GM10266 (cell line): ENCODE measurements around the gene EIPR1.

Source experiments
- DNase-seq: peaks from one replicate; pipeline ENCODE4 v3.0.0; 2012; ENCODE audit errors: extremely low spot score
- TF ChIP-seq, protein P1 (sequence below): IDR thresholded peaks from 2 replicates; pipeline ENCODE4 v1.5.1; 2012; ENCODE audit warnings: mild to moderate bottlenecking, low read depth; ENCODE audit not compliant: control insufficient read depth, insufficient read depth; ENCODE audit errors: missing control alignments

EIPR1 gene

DNA sequence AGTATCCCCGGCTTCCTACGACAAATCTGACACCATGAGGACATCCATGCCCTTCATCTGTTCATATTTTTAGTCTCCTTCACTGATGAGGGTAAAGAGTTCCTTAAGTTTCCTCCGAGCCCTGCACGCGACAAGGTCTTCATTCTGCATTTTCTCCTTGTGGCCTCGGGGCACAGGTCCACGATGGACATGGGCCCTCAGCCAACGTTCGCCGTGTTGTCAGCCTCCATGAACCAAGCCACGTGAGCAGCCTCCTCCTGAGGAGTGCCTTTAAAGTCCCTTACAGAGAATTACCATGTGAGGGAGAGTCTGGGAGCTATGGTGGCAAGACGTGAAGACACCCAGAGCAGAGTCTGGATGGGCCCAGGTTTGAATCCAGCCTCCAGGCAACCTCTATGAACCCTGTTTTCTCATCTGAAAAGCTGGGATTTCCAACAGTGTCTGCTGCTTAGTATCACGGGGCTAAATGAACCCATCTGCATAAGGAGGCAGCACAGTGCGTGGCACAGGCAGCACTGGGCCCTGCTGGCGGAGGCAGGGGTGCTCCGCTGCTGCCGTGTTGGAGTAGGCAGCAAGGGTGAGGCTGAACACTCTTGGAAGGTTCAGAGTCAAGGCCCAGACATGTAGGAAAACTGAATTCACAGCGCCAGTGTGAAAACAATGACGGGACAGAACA, 54.1 kb downstream of the EIPR1 start:
- no peak for DNase-seq
- TF ChIP-seq, protein P1, sequence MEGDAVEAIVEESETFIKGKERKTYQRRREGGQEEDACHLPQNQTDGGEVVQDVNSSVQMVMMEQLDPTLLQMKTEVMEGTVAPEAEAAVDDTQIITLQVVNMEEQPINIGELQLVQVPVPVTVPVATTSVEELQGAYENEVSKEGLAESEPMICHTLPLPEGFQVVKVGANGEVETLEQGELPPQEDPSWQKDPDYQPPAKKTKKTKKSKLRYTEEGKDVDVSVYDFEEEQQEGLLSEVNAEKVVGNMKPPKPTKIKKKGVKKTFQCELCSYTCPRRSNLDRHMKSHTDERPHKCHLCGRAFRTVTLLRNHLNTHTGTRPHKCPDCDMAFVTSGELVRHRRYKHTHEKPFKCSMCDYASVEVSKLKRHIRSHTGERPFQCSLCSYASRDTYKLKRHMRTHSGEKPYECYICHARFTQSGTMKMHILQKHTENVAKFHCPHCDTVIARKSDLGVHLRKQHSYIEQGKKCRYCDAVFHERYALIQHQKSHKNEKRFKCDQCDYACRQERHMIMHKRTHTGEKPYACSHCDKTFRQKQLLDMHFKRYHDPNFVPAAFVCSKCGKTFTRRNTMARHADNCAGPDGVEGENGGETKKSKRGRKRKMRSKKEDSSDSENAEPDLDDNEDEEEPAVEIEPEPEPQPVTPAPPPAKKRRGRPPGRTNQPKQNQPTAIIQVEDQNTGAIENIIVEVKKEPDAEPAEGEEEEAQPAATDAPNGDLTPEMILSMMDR = no peak

DNA sequence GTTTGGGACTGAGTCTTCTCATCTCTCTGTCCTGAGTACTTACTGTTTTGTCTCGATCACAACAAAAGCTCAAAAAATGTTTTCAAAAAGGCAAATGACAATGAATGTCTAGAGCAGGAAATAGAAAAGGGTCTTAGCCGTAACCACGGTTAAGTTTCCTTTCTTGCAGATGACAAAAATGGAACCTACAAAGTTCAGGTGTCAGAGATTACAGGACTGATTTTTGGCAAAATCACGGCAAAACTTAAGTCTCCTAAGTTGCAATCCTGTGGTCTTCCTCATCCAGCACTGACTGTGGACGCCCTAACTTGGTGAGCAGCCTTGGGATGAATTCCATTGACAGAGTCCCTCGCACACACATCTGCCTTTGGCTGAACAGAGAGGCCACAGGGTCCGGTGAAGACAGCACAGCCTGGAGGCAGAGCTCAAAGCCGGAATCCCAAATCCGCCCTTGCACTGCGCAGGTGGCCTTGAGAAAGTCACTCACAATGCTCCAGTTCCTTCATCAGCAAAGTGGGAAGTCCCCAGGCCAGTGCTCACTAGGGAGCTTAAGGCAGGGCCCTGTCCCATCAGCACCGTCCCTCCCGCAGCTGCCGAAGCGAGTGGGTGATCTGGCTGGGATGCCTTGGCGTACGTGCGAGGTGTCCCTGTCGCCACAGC, 55.2 kb downstream of the EIPR1 start:
- no peak for DNase-seq
- TF ChIP-seq, protein P1 = no peak

DNA sequence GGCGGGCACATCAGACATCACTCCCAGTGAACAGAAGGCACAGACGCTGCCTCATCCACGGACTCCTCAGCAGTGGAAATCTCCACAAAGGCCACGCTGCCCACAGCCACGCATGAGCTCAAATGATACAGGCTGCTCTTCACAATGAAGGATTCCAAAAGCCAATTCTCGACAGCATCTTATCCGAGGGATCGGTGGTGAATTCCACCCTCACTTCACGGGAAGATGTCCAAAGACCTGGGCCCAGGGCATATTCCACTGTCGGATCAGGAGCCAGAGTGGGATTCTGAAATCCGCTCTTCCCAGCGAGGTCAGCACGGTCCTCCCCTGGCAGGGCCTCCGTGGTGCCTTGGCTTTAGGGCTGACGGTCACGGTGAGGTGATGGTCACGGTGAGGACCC, 55.8 kb downstream of the EIPR1 start:
- TF ChIP-seq, protein P1 = no peak

DNA sequence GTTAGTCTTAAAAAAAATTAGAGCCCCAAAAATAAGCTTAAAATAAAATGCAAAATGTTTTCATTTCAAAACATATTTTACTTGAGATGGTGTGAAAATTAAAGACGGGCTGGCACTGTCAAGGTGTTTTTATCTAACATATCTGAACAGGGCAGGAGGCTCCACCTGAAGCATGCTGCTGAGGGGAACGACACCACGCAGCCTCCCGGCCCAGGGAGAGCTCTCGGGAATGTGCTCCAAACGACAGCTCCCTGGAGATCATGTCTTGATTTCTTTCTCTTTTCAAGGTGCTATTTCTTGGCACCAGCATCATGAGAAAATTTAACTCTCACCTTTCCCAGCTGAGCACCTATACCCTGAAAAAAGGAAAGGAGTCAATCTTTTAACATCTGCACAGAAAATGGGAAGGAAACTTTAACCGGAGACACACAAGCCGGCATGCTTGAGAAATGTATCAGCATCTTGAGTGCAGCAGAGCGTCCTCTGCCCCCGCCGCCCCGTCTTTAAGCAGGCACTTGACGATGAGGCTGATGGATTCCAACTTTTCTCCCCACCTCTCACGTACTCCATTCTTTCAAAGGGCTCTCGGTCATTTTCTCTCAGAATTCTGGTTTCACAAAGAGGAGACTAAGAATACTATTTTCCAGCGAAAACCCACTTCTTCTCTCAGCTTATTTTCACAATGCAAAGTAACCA, 56.6 kb downstream of the EIPR1 start:
- DNase-seq = no peak

More for the DNA sequence above, 55.8 kb downstream of the EIPR1 start:
- no peak for DNase-seq

DNA sequence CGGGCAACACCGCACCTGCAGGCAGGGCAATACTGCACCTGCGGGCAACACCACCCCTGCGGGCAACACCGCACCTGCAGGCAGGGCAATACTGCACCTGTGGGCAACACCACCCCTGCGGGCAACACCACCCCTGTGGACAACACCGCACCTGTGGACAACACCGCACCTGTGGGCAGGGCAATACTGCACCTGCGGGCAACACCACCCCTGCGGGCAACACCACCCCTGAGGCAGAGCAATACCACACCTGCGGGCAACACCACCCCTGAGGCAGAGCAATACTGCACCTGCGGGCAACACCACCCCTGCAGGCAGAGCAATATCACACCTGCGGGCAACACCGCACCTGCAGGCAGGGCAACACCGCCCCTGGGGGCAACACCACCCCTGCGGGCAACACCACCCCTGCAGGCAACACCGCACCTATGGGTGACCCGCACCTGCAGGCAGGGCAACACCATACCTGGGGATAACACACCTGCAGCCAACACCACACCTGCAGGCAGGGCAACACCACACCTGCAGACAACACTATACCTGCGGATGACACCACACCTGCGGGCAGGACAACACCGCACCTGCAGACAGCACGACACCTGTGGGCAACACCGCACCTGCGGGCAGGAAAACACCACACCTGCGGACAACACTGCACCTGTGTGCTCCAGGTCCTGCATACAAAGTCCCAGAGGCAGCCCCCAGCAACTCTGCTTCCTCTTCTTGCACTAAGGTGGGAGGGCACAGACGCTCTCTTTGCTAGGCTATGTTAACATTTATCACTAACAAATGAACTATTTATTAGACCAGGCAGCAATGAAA, 57.7 kb downstream of the EIPR1 start:
- DNase-seq = no peak
- TF ChIP-seq, protein P1 = no peak

More for the DNA sequence above, 56.6 kb downstream of the EIPR1 start:
- TF ChIP-seq, protein P1 = no peak

DNA sequence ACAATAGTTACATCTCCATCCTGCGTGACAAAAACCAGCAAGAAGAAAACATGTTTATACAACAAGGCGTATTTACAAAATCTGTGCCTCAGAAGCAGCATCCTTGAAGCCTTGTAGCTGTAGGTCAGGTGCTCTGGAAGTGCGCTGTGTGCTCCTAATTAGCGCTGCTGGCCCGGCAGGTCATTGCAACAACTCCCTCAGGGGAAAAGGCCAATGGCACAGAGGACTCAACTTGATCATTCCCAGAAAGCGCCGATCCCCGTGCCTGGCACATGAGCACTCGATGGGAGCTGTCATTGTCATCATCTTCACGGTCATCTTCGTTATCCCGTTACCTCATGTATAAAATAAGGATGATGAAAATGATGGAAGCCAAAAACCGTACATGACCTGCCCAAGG, 58.5 kb downstream of the EIPR1 start:
- no peak for DNase-seq
- TF ChIP-seq, protein P1 = no peak
